Coronary artery (tissue), 2 donors: ENCODE results near the gene ZNF687.

Experiments used
- DNase-seq: peaks from one replicate; pipeline ENCODE4 v3.0.0-alpha.2; 2017; ENCODE audit warnings: low spot score
- H3K27ac ChIP-seq, 2 donors: fragments of 200-600 bp; sonication (generic); one replicate each; pipeline ENCODE4 v1.5.1; 2016 to 2019
- H3K4me3 ChIP-seq: fragments of 200-600 bp; sonication (generic); 2 replicates; pipeline ENCODE4 v1.5.1; 2016; ENCODE audit warnings: mild to moderate bottlenecking, moderate library complexity
- CTCF ChIP-seq: fragments of 200-600 bp; sonication (generic); IDR thresholded peaks from one replicate; pipeline ENCODE4 v1.5.1; 2019; ENCODE audit warnings: antibody characterized with exemption

Gene ZNF687

GRCh38 chr1:151340870-151341754 lies 59.0 kb downstream of the ZNF687 start:
- H3K27ac ChIP-seq = peak overlapping the region in 1 of 2 donors; percentile 19
- TF ChIP-seq CTCF = peak; percentile 38
- DNase-seq = no peak
- no peak overlapping the region for H3K4me3 ChIP-seq
